ENCODE measurements around the gene CACNA2D3. TPM values are rescaled to one million over a fixed set of nuclear protein-coding genes. Genes with fewer than 3 reads are reported as not detected.

The CACNA2D3 gene
- total RNA-seq, 1 experiment from 2014 or later: not detected

DNA sequence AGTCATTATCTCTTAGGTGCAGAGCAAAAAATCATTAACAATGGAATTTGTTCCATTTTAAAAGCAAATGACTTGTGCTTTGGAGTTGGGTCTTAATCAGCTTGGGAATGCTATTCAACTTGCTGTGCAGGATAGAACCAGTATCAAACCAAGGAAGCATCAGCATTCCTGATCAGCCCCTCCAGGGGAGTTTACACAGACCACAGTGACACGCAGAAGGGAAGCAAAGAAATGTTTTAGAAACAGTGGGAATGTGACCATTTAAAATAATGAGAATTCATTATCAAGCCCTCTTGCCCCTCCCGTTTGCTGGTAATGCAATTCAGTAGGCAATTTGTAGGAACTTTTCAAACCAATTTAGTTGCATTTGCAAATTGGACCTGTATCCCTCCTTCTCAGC, 650.4 kb downstream of the CACNA2D3 start:
- no peak for DNase-seq
- Mint-ChIP-seq H3K4me3 (ENCODE audit: unreplicated experiment) (no peak overlapping the region), H3K27me3 (ENCODE audit: insufficient read depth, unreplicated experiment) (peaks cover 18% of the 10 kb centered on the region), H3K36me3 (ENCODE audit: insufficient read depth, unreplicated experiment) (no peaks in the 10 kb centered on the region), H3K4me1 (ENCODE audit: low read depth, unreplicated experiment) (no peaks in the 10 kb centered on the region), H3K27ac (ENCODE audit: unreplicated experiment) (no peak overlapping the region), H3K9me3 (ENCODE audit: unreplicated experiment) (no peaks in the 10 kb centered on the region)
- CTCF ChIA-PET: no interaction called here
- Histone ChIP-seq H3K27me3 (replicated peaks; ENCODE audit: control insufficient read depth, insufficient read depth, low read length) (no peaks in the 10 kb centered on the region; the same call in 1 of the 2 replicates), H3K36me3 (ENCODE audit: control insufficient read depth, insufficient read depth, low read length) (no peaks in the 10 kb centered on the region), H3K4me3 (ENCODE audit: low read depth, low read length) (no peak overlapping the region), H3K4me1 (no peaks in the 10 kb centered on the region), H3K9me3 (no peaks in the 10 kb centered on the region)
- TF ChIP-seq, protein P1, sequence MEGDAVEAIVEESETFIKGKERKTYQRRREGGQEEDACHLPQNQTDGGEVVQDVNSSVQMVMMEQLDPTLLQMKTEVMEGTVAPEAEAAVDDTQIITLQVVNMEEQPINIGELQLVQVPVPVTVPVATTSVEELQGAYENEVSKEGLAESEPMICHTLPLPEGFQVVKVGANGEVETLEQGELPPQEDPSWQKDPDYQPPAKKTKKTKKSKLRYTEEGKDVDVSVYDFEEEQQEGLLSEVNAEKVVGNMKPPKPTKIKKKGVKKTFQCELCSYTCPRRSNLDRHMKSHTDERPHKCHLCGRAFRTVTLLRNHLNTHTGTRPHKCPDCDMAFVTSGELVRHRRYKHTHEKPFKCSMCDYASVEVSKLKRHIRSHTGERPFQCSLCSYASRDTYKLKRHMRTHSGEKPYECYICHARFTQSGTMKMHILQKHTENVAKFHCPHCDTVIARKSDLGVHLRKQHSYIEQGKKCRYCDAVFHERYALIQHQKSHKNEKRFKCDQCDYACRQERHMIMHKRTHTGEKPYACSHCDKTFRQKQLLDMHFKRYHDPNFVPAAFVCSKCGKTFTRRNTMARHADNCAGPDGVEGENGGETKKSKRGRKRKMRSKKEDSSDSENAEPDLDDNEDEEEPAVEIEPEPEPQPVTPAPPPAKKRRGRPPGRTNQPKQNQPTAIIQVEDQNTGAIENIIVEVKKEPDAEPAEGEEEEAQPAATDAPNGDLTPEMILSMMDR (IDR thresholded peaks at IDR 0.05; ENCODE audit: insufficient read depth in 1 of 2, low read depth in 1 of 2, low read length in 1 of 2, severe bottlenecking in 1 of 2, unreplicated experiment in 1 of 2): no peak
- BruUV-seq (replicated peaks): no TSS peak
- POLR2A ChIA-PET: no interaction called here
- intact Hi-C loops (cut with micrococcal nuclease; ENCODE audit: unreplicated experiment): no loop called here

DNA sequence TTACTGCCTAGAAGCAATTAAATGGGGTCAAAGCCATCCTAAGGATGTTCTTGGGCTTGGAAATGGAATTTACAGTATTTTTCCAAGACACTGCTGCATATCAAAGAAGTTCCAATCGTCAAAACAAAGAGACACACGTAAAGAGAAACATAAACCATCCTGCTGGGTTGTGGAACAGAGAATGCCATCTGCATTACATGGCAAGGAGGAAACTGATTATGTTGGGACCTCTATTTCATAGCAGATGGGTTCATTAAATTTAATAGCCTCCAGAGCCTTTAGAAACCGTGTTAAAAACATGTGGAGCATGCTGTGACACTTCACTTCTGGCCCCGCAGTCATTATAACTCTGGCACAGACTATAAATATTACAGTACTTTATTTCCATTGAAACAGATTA, 650.9 kb downstream of the CACNA2D3 start:
- Mint-ChIP-seq H3K36me3 (ENCODE audit: insufficient read depth, unreplicated experiment) (no peaks in the 10 kb centered on the region), H3K4me3 (ENCODE audit: unreplicated experiment) (no peak overlapping the region), H3K4me1 (ENCODE audit: low read depth, unreplicated experiment) (no peaks in the 10 kb centered on the region), H3K27me3 (ENCODE audit: insufficient read depth, unreplicated experiment) (peaks cover 21% of the 10 kb centered on the region), H3K27ac (ENCODE audit: unreplicated experiment) (no peak overlapping the region), H3K9me3 (ENCODE audit: unreplicated experiment) (no peaks in the 10 kb centered on the region)
- TF ChIP-seq, protein P1 (IDR thresholded peaks at IDR 0.05; ENCODE audit: insufficient read depth in 1 of 2, low read depth in 1 of 2, low read length in 1 of 2, severe bottlenecking in 1 of 2, unreplicated experiment in 1 of 2): no peak
- Histone ChIP-seq H3K27me3 (replicated peaks; ENCODE audit: control insufficient read depth, insufficient read depth, low read length) (no peaks in the 10 kb centered on the region; the same call in 1 of the 2 replicates), H3K4me3 (ENCODE audit: low read depth, low read length) (no peak overlapping the region), H3K4me1 (no peaks in the 10 kb centered on the region), H3K9me3 (no peaks in the 10 kb centered on the region), H3K36me3 (ENCODE audit: control insufficient read depth, insufficient read depth, low read length) (no peaks in the 10 kb centered on the region)
- no peak for DNase-seq
- BruUV-seq (replicated peaks): no TSS peak
- ChIA-PET POLR2A (no interaction called here), CTCF (no interaction called here)
- intact Hi-C loops (cut with micrococcal nuclease; ENCODE audit: unreplicated experiment): no loop called here

- no peak for DNase-seq
- Mint-ChIP-seq H3K27ac (ENCODE audit: unreplicated experiment) (no peak overlapping the region), H3K4me1 (ENCODE audit: low read depth, unreplicated experiment) (no peaks in the 10 kb centered on the region), H3K27me3 (ENCODE audit: insufficient read depth, unreplicated experiment) (peaks cover 20% of the 10 kb centered on the region), H3K4me3 (ENCODE audit: unreplicated experiment) (no peak overlapping the region), H3K9me3 (ENCODE audit: unreplicated experiment) (no peaks in the 10 kb centered on the region), H3K36me3 (ENCODE audit: insufficient read depth, unreplicated experiment) (no peaks in the 10 kb centered on the region)
- no peaks in the 10 kb centered on the region for H3K36me3 ChIP-seq (ENCODE audit: control insufficient read depth, insufficient read depth, low read length)
- no TSS peak for BruUV-seq (replicated peaks)
- no peaks in the 10 kb centered on the region for H3K9me3 ChIP-seq
- intact Hi-C loops (cut with micrococcal nuclease; ENCODE audit: unreplicated experiment): no loop called here
- TF ChIP-seq, protein P1 (IDR thresholded peaks at IDR 0.05; ENCODE audit: insufficient read depth in 1 of 2, low read depth in 1 of 2, low read length in 1 of 2, severe bottlenecking in 1 of 2, unreplicated experiment in 1 of 2): no peak
- H3K27me3 ChIP-seq (replicated peaks; ENCODE audit: control insufficient read depth, insufficient read depth, low read length): no peaks in the 10 kb centered on the region
- ChIA-PET CTCF (no interaction called here), POLR2A (no interaction called here)
- H3K4me1 ChIP-seq: no peaks in the 10 kb centered on the region
- no peak overlapping the region for H3K4me3 ChIP-seq (ENCODE audit: low read depth, low read length)
Measured at GRCh38 chr3:54776601-54777000, 654.2 kb downstream of the CACNA2D3 start.

Measured in Caco-2 (cell line).